GM06990 (cell line): ENCODE results near the gene PHOSPHO1.

Source experiments
- DNase-seq: peaks from one replicate; pipeline ENCODE4 v3.0.0-alpha.2; 2011; ENCODE audit not compliant: insufficient read length; ENCODE audit errors: extremely low read depth
- H3K27me3 ChIP-seq: replicated peaks from 2 replicates; pipeline ENCODE4 v1.6.0; 2011; ENCODE audit warnings: low read length; ENCODE audit not compliant: control insufficient read depth, insufficient read depth
- H3K36me3 ChIP-seq: 2 replicates; pipeline ENCODE4 v1.5.1; 2011; ENCODE audit warnings: low read length; ENCODE audit not compliant: control insufficient read depth, insufficient read depth
- H3K4me3 ChIP-seq: replicated peaks from 2 replicates; pipeline ENCODE4 v1.5.1; 2011; ENCODE audit warnings: low read depth, mild to moderate bottlenecking, control low read depth, low read length
- TF ChIP-seq, protein P1 (sequence below): IDR thresholded peaks from 2 replicates; pipeline ENCODE4 v1.5.1; 2011; ENCODE audit warnings: low read length, control low read depth, mild to moderate bottlenecking, inconsistent platforms; ENCODE audit not compliant: insufficient read depth, poor library complexity, severe bottlenecking

Gene PHOSPHO1

DNA sequence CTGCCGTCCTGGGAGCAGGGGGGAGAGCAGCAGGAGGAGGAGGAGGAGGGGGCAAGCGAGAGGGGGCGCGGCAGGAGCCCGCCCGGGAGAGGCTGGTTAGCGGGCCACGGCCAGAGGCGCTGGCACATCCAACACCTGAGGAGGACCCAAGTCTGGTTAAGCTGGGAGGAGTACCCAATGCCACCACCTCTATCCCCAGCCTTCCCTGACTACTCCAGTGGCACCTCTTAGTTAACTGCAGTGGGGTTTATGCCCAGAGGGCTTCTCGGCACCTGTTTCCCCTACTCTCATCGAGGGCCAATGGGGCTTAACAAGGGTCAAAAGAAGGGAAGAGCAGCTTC lies 5.6 kb downstream of the PHOSPHO1 start:
- TF ChIP-seq, protein P1, sequence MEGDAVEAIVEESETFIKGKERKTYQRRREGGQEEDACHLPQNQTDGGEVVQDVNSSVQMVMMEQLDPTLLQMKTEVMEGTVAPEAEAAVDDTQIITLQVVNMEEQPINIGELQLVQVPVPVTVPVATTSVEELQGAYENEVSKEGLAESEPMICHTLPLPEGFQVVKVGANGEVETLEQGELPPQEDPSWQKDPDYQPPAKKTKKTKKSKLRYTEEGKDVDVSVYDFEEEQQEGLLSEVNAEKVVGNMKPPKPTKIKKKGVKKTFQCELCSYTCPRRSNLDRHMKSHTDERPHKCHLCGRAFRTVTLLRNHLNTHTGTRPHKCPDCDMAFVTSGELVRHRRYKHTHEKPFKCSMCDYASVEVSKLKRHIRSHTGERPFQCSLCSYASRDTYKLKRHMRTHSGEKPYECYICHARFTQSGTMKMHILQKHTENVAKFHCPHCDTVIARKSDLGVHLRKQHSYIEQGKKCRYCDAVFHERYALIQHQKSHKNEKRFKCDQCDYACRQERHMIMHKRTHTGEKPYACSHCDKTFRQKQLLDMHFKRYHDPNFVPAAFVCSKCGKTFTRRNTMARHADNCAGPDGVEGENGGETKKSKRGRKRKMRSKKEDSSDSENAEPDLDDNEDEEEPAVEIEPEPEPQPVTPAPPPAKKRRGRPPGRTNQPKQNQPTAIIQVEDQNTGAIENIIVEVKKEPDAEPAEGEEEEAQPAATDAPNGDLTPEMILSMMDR: no peak
- Histone ChIP-seq H3K27me3 (no peaks in the 10 kb centered on the region), H3K4me3 (no peak overlapping the region), H3K36me3 (peaks cover 17% of the 10 kb centered on the region)
- no peak for DNase-seq

DNA sequence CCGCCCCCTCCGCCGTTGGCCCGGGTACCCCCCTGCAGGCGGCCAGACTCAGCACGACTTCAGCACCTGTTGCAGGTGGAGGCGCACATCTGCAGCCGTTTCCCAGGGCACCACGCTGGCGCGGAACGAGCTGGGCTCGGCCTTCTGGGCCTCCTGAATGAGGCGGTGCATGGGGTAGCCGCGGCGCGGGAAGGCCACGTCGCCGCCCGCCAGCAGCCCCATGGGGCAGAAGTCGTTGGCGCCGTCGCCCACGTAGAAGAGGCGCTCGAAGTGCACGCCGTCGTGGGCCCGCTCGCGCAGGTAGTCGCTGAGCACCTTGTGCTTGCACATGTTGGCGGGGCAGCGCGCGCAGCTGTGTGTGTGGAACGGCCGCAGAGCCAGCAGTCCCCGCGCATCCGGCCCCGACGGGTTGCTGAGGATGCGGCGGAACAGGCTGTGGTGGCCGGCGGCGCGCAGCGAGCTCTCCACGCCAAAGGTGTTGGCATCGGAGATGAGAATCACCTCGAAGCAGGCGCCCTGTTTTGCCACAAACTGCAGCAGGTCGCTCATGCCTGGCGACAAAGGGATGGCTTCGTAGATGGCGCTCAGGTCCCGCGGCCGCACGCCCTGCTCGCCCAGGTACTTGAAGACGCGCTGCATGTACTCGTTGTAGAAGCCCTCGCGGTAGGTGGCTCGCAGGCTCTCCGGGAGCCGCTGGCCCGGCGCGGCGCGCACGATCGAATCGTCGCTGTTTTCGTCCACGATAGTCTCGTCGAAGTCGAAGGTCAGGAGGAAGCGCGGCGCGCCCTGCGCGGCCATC lies 6.2 kb downstream of the PHOSPHO1 start:
- H3K27me3 ChIP-seq: no peaks in the 10 kb centered on the region
- DNase-seq: peak; percentile 69
- H3K4me3 ChIP-seq: no peak overlapping the region
- TF ChIP-seq, protein P1: no peak
- peaks cover 17% of the 10 kb centered on the region for H3K36me3 ChIP-seq

DNA sequence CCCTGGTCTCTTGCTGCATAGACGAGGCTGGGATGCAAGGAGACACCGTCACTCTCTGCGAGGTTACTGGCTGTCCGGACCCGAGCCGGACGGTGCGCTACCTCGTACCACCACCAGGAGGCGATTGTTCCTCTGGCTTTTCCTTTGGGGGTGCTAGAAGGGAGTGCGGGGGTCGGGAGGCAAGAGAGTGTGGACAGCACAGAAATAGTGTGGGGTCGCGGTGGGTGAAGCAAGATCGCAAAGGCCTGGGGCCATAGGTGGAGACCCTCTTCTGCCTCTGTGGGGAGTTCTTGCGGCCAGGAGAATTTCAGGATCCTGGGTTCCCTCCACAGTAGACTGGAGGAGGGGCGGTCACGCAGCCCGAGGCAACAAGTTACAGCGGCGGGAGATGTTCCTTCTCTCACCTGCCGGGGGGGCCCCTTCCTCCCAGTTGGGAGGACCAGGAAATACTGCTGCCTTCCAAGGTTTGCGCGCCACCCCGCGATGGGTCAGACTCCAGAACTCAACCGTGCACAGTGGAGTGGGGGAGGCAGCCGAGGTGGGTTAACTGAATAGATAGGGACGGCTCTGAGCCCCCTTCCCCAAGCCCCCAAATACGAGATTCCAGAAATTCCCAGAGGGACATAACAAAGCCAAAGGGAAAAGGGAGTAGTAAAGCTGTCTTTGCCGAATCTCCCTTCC lies 6.9 kb downstream of the PHOSPHO1 start:
- Histone ChIP-seq H3K4me3 (peak overlapping the region; percentile 2; the same call in 1 of the 2 replicates), H3K27me3 (no peaks in the 10 kb centered on the region), H3K36me3 (peaks cover 18% of the 10 kb centered on the region)
- DNase-seq: no peak
- TF ChIP-seq, protein P1: peak; percentile 86

DNA sequence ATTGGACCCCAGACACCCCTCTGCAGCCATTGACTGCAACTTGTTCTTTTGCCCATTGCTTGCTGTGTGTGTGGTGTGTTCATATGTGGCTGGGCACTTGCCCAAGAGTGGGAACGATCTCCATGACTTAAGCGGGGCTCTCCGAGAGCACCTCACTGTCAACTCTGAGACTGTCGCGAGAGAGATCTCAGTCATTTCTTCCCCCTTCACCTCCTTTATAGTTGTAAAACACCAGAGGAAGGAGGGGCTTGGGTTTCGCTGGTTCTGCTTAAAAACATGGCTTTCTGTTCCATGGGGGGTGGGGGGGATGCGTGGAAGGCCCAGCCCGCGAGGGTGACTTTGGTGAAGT lies 7.4 kb downstream of the PHOSPHO1 start:
- TF ChIP-seq, protein P1: no peak
- Histone ChIP-seq H3K4me3 (no peak overlapping the region), H3K36me3 (peaks cover 18% of the 10 kb centered on the region), H3K27me3 (no peaks in the 10 kb centered on the region)
- DNase-seq: no peak

DNA sequence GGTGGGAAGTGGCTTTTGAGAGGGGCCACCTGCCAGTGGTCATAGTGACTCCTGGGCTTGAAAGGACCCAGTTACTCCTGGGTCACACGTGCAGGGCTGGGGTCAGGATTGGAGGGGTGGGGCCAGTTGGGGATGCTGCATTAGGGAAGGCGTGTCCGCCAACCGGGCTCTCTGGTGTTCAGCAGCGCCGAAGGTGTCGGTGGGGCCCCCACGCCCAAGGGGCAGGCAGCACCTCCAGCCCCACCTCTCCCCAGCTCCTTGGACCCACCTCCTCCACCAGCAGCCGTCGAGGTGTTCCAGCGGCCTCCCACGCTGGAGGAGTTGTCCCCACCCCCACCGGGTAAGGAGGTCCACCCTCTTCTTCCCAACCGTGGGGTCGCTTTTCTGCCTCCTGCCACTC lies 10.6 kb downstream of the PHOSPHO1 start:
- DNase-seq: no peak
- no peak overlapping the region for H3K4me3 ChIP-seq
- H3K27me3 ChIP-seq: no peaks in the 10 kb centered on the region
- peaks cover 32% of the 10 kb centered on the region for H3K36me3 ChIP-seq
- TF ChIP-seq, protein P1: no peak
